Adipose tissue (tissue), 3 donors: ENCODE results near the gene RHOC. TPM values are rescaled to one million over a fixed set of nuclear protein-coding genes. Genes with fewer than 3 reads are reported as not detected.
A peak's percentile ranks its signal among the peaks of the same experiment; 100 is the strongest.

Experiments
- H3K27ac ChIP-seq: one replicate; pipeline ENCODE4 v1.5.1; 2013; ENCODE audit warnings: low read depth, low read length
- WGBS, 3 donors: extraction: QIAGEN DNeasy Blood & Tissue Kit; methylation state at CpG; one replicate each; pipeline ENCODE4 v1.1.7; 2013; 5-methylcytosine and 5-hydroxymethylcytosine counted together
- polyA plus RNA-seq, 3 donors: library from polyadenylated mRNA; stranded (reverse); fragments of 200-250 nt; gene quantifications; one replicate each; pipeline ENCODE4 v1.2.3, GENCODE V29; 2013
- donor health status: healthy with polysubstance abuse.
- donor health status: Bipolar disorder and iron deficiency.
- donor health status: healthy.

RHOC gene
- polyA plus RNA-seq, 3 donors, result 91.9 to 321 (median 266) TPM

GRCh38 chr1:112689842-112690237 lies 17.1 kb downstream of the RHOC start:
- 91 to 94% (median 91%) methylated on average over 11 of the region's 11 CpGs for WGBS, 3 donors
- no peak overlapping the region for H3K27ac ChIP-seq

DNA sequence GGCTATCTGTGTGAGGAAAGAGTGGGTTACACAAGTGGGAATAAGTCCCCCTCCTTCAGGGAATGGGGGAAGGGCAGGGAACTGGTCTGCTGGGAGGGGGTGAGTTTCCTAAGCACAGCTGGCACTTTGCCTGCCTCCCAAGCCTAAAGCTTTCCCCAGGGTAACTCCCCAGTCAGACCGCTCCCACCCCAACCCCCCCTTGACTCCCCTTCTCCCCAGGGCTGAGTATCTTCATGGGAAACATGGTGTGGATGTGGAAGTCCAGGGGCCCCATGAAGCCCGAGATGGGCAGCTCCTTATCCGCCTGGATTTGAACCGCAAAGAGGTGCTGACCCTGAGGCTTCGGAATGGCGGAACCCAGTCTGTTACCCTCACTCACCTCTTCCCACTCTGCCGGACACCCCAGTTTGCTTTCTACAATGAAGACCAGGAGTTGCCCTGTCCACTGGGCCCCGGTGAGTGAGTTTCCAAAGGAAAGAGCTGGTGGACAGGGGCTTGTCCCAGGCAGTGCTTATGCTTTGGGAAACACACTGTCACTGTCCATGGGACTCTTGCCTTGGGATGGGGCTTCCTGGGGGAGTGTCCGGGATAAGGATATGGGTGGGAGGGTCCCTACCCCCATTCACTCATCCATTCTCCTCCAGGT lies 17.6 kb downstream of the RHOC start:
- H3K27ac ChIP-seq, result no peak overlapping the region
- 79 to 89% (median 86%) methylated on average over 9 of the region's 9 CpGs for WGBS, 3 donors

- H3K27ac ChIP-seq, result no peak overlapping the region
- 50 to 79% (median 62%) methylated on average over 13 of the region's 13 CpGs for WGBS, 3 donors
These were observed 18.1 kb downstream of the RHOC start for GRCh38 chr1:112688781-112689193.

DNA sequence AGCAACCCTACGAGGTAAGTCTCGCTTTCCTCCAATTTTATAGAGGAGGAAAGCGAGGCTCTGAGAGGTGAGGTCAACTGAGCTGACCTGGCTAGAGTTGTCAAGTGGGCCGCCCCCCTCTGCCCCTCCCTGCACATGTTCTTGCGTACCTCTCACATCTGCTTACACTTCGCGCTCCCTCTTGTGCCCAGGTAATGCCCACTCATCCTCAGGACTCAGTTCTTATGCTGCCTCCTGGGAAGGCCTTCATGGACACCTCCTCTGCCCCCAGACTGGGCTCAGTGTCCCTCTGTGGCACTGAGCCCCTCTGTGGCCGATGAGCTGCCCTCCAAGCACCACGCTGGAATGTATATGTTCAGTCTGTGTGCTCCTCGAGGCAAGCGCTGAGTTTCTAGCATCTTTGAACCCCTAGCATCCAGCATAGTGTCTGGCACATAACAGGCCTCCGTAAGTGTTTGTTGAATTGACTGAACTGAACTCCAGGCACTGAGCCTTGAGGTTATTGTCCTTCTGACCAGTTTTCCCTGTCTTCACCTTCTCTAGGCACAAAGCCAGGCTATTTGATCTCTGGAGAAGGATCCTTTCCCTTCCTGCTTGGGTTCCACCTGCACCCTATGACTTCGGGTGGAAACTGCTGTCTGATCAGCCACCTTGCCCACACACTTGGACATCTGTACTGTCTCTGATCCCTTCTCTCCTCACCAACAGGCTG lies 19.0 kb downstream of the RHOC start:
- 88% methylated on average over 13 of the region's 13 CpGs for WGBS, 3 donors
- H3K27ac ChIP-seq, result no peak overlapping the region

DNA sequence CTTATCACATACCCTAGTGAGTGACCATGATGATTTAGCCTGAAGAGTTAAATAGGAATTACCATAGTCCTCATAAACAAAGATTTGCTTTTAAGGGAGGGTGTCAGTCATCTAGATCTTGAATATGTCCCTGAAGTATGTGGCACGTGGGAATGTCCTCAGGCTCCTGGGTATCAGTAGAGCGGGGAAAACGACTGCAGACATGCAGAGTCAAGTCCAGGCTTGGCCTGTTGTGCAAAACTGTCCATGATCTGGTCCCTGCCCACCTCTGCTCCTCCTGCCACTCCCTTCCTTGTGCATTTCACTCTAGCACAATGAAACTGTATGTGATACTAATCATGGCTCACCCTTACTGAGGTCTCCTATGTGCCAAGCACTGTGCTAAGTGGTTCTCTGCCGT lies 19.6 kb downstream of the RHOC start:
- WGBS, 3 donors, result 82 to 88% (median 84%) methylated on average over 4 of the region's 4 CpGs
- H3K27ac ChIP-seq, result no peak overlapping the region

GRCh38 chr1:112686835-112687234 lies 20.1 kb downstream of the RHOC start:
- H3K27ac ChIP-seq, result no peak overlapping the region

GRCh38 chr1:112686417-112686816 lies 20.5 kb downstream of the RHOC start:
- no peak overlapping the region for H3K27ac ChIP-seq
- WGBS, 3 donors, result 73 to 78% (median 77%) methylated on average over 3 of the region's 3 CpGs

More at GRCh38 chr1:112686835-112687234, 20.1 kb downstream of the RHOC start:
- 93 to 95% (median 94%) methylated on average over 4 of the region's 4 CpGs for WGBS, 3 donors

DNA sequence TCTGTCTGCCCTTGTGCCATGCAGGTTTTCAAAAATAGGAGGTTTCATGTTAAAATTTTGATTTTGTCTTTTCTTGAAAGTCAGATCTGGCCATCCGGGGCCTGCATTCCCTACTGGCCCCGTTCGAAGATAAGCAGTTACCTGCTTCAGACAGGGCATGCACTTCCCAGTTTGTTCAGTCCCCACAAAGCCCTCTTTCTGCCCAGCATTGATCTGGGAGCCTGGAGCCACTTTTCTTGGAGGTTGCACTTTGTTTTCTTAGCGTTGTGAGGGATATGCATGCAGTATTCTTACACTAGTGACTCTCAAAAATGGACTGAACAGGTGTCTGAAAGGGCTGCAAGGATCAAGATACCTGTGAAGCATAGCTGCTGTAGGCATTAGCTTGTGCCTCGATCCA lies 21.0 kb downstream of the RHOC start:
- WGBS, 3 donors, result 78 to 95% (median 92%) methylated on average over 5 of the region's 5 CpGs
- no peak overlapping the region for H3K27ac ChIP-seq

- 62 to 87% (median 71%) methylated on average over 3 of the region's 3 CpGs for WGBS, 3 donors
- H3K27ac ChIP-seq, result no peak overlapping the region
These were observed 28.3 kb downstream of the RHOC start for GRCh38 chr1:112678605-112679004.

DNA sequence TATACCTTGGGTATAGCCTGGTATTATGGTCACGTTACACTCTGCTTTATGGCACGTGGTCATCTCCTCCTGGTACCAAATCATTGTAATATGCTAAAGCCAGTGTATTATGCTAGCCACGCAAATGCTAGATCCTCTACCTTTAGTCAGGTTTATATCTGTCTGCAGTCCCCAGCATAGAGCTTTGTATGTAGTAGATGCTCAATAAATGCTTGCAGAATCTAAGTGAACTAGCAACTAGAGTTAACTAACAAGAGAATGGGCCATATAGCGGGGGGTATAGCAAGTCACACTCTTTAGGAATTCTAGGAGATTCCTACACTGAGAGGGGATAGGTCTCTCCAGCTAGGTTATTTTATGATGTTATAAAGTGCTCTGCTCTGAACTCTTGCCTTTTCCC lies 29.4 kb downstream of the RHOC start:
- no peak overlapping the region for H3K27ac ChIP-seq
- 97 to 100% (median 97%) methylated on average over 4 of the region's 4 CpGs for WGBS, 3 donors

GRCh38 chr1:112676543-112676942 lies 30.4 kb downstream of the RHOC start:
- no peak overlapping the region for H3K27ac ChIP-seq
- WGBS, 3 donors, result 83 to 94% (median 86%) methylated on average over 3 of the region's 3 CpGs

- 38 to 48% (median 44%) methylated on average over 7 of the region's 7 CpGs for WGBS, 3 donors
- H3K27ac ChIP-seq, result no peak overlapping the region
These were observed 31.1 kb downstream of the RHOC start for GRCh38 chr1:112675728-112676381.

GRCh38 chr1:112674986-112675727 lies 31.8 kb downstream of the RHOC start:
- peak overlapping the region; percentile 74 for H3K27ac ChIP-seq
- 0 to 1% (median 1%) methylated on average over 56 to 68 of the region's 68 CpGs for WGBS, 3 donors

- peak within 1 kb of the TSS; percentile 74 for H3K27ac ChIP-seq
- 0 to 1% (median 0%) methylated on average over 30 of the region's 30 CpGs for WGBS, 3 donors
These were observed 32.4 kb downstream of the RHOC start, which contains the start of gene MOV10 for GRCh38 chr1:112674440-112674985. Gene MOV10, plus strand, starts transcription at chr1:112674659. Its CDS starts 254 bp downstream, at chr1:112674913.

DNA sequence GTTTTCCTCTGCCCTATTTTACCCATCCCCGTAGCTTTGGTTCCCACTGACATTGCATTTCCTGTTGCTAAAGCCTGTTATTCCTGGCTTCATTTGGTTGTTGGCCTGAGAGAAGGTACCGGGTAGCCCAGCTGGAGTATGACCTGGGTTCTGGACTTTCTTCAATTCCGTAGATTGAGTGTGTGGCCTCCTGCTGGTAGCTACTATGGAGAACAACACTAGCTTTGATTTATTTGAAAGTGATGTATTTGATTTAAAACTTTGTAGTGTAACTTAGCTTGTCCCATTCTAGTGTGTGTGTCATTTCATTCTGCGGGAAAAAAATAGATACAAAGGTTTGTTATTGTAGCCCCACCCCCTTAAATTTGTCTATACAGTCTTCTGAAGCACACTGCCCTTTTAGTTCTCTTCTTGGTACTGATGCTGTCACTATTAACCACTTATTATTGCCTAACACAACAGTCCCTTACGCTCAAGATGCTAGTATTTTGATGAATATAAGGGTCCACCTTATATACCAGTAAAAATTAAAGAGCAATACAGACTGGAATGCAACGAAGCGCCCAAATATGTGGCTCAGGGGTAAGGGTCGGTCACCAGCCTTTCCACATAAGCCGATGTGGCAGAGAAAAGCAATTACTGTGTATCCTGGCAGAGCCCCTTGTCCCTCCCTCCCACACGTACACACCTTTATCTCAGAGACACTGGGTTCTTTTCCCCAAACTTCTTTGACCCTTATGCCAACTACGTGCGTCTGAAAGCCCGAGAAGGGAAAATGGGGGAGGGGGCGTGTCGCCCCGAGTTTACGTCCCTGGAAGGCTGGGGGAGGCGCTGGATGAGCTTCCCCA lies 33.1 kb downstream of the RHOC start:
- peak overlapping the region; percentile 74 for H3K27ac ChIP-seq
- WGBS, 3 donors, result 2 to 6% (median 4%) methylated on average over 17 to 18 of the region's 18 CpGs

GRCh38 chr1:112672842-112673241 lies 34.1 kb downstream of the RHOC start:
- H3K27ac ChIP-seq, result no peak overlapping the region
- 87 to 93% (median 88%) methylated on average over 1 of the region's 1 CpG for WGBS, 3 donors

- WGBS, 3 donors, result 67 to 80% (median 77%) methylated on average over 2 of the region's 2 CpGs
These were observed 34.9 kb downstream of the RHOC start for GRCh38 chr1:112672009-112672408.

DNA sequence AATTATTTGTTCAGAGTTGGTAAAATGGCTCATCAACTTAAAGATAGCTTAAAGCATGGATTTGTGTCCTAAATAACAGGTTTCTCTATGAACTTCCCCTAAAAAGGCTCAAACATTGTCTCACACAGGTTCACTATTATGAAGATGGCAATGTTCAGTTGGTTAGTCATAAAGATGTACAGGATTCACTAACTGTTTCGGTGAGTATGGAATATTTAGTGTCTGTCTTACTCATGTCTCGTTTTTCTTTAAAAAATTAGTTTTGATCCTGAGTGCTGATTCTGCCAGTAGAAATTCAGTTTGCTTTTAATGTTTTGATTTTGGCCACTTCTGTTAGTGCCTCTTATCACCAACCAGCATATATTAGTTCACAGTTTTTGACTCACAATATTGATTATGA lies 40.0 kb downstream of the RHOC start:
- no peak overlapping the region for H3K27ac ChIP-seq
- WGBS, 3 donors, result 83 to 98% (median 96%) methylated on average over 2 of the region's 2 CpGs

More at GRCh38 chr1:112672009-112672408, 34.9 kb downstream of the RHOC start:
- no peak overlapping the region for H3K27ac ChIP-seq
